GM12801 (cell line): Measurements from ENCODE around the gene FAIM2.

ENCODE experiments used
- TF ChIP-seq, protein P1 (sequence below): IDR thresholded peaks from one replicate; pipeline ENCODE4 v1.5.1; 2011; ENCODE audit warnings: control low read depth; ENCODE audit not compliant: insufficient read length; ENCODE audit errors: extremely low read depth

Gene FAIM2

DNA sequence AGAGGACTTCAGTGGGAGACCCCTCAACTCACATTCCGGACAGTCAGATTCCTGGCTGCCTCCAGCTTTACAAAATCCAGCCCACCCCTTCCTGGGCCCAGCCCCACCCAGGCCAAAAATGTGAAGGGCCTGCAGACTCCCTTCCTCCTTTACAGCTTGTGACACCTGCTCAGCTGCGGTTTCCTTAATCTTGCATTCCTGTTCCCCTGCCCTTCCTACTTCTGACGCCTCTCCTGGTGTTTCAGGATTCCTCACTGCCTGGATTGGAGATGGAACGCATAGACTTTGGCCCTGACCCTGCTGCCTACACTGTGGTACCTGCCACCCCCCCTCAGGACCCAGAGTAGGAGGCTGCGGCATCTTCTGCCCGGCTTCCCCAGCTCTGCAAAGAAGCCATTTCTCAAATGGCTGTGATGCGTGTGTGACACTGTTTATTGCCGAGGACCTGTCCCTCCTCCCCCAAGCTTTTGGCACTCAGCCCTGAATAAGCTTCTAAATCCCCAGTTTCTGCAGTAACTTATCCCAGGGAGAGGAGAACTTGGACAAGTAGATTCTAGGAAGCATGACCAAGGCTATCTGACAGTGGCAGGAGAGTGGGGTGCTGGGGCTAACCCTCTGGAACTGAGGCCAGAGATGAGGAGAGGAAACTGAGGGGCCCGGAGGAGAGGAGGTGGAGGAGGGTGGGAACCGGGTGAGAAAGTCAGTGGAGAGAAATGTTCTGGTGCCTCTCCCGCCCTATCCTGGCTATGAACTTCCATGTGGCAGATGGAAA, 35.9 kb downstream of the FAIM2 start:
- TF ChIP-seq, protein P1, sequence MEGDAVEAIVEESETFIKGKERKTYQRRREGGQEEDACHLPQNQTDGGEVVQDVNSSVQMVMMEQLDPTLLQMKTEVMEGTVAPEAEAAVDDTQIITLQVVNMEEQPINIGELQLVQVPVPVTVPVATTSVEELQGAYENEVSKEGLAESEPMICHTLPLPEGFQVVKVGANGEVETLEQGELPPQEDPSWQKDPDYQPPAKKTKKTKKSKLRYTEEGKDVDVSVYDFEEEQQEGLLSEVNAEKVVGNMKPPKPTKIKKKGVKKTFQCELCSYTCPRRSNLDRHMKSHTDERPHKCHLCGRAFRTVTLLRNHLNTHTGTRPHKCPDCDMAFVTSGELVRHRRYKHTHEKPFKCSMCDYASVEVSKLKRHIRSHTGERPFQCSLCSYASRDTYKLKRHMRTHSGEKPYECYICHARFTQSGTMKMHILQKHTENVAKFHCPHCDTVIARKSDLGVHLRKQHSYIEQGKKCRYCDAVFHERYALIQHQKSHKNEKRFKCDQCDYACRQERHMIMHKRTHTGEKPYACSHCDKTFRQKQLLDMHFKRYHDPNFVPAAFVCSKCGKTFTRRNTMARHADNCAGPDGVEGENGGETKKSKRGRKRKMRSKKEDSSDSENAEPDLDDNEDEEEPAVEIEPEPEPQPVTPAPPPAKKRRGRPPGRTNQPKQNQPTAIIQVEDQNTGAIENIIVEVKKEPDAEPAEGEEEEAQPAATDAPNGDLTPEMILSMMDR: no peak

- TF ChIP-seq, protein P1: peak; percentile 50
Measured at GRCh38 chr12:49866859-49867569, 36.7 kb downstream of the FAIM2 start.

GRCh38 chr12:49865782-49866135, 37.9 kb downstream of the FAIM2 start:
- TF ChIP-seq, protein P1: no peak

- TF ChIP-seq, protein P1: no peak
Measured at GRCh38 chr12:49865109-49865781, 38.5 kb downstream of the FAIM2 start.

GRCh38 chr12:49864798-49865090, 39.0 kb downstream of the FAIM2 start:
- TF ChIP-seq, protein P1: no peak

DNA sequence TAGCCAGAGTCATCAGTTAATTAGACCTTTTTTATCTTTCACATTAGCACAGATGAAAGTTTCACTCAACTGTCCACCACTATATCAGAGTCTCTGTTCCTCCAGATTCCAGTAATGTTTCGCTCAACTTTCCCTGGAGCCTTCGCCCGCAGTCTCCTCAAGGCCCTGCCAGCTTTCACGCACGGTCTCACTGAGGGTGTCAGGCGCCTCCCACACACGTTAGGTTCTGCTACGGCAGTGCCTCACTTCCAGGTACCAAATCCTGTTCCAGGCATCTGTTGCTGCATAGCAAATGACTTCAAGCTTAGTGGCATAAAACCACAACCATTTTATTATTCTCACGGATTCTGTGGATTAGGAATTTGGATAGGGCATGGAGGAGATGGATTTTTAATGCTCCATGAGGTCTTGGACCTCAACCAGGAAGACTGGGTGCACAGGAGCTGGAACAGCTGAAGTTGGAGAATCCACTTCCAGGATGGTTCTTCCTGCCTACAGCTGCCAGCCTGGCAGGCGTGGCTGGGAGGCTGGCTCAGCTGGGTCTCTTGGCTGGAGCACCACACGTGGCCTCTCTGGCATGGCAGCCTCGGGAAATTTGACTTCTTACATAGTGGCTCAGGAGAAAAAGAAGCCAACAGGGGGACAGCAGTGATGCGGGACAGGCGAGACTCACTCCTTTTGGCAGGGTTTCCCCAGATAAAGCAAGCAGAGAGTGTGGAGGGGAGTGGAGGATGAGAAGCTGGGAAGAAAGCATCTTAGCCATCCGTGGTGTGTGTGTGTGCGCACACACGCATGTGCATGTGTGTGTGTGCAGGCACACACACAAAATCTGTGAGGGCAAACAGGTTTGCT, 39.5 kb downstream of the FAIM2 start:
- TF ChIP-seq, protein P1: no peak

DNA sequence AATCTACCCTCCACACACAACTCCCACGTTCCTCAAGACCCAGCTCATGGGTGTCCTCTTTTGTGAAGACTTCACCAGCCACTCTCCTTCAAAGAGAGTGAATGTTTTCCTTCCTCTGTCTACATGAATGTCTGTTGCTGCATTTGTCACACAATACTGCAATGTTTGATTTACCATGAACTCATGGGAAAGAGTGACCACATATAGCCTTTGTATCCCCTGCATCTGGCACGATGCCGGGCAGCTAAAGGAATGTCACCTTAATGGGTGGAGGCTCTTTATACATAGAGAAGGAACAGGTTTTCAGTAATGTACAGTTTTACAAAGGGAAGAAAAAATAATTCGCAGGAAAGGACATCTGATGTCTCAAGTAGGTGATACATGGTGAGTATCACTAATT, 48.7 kb downstream of the FAIM2 start:
- TF ChIP-seq, protein P1: no peak
